H1 (cell line): ENCODE measurements around the gene ZNF541. TPM values are rescaled to one million over a fixed set of nuclear protein-coding genes. Genes with fewer than 3 reads are reported as not detected.

Source experiments
- CTCF ChIA-PET: fragments of 300-600 bp; sonication (Branson Sonifier 250); formaldehyde crosslinking; loops from one replicate; lab custom pipeline; 2021; ENCODE audit not compliant: partially characterized antibody; lab: Charles Lee
- POLR2A ChIA-PET: fragments of 300-600 bp; sonication (Branson Sonifier 250); formaldehyde crosslinking; loops from one replicate; lab custom pipeline; 2021; ENCODE audit warnings: inconsistent platforms; ENCODE audit not compliant: partially characterized antibody; lab: Charles Lee
- DNase-seq, 2 experiments: peaks; one replicate each; pipeline versions ENCODE4 v3.0.0 to v3.0.0-alpha.2; 2010 to 2022; ENCODE audit warnings: low spot score in 2 of 2, low read depth in 1 of 2, mixed read lengths in 1 of 2
- FAIRE-seq: peaks from 2 replicates; lab custom pipeline; 2011; peaks lifted over from hg19 to GRCh38; lab: Jason Lieb, UNC
- H2AFZ ChIP-seq: 2 replicates; pipeline ENCODE4 v1.8.1; 2012; ENCODE audit warnings: low read length, inconsistent platforms
- H2AK5ac ChIP-seq: 2 replicates; pipeline ENCODE4 v1.6.1; 2013; ENCODE audit warnings: low read depth, low read length
- H2BK120ac ChIP-seq: replicated peaks from 2 replicates; pipeline ENCODE3; 2013; ENCODE audit warnings: low read depth, low read length, inconsistent platforms
- H2BK12ac ChIP-seq: 2 replicates; pipeline ENCODE4 v1.6.1; 2013; ENCODE audit warnings: low read depth, low read length
- H2BK15ac ChIP-seq: 2 replicates; pipeline ENCODE4 v1.6.1; 2013; ENCODE audit warnings: low read length
- H2BK20ac ChIP-seq: 2 replicates; pipeline ENCODE4 v1.6.1; 2013; ENCODE audit warnings: low read length
- H2BK5ac ChIP-seq: 2 replicates; pipeline ENCODE4 v1.6.1; 2013; ENCODE audit warnings: low read depth, low read length
- H3K14ac ChIP-seq: 2 replicates; pipeline ENCODE4 v1.6.1; 2013; ENCODE audit warnings: inconsistent platforms; ENCODE audit not compliant: insufficient read length
- H3K18ac ChIP-seq: 2 replicates; pipeline ENCODE4 v1.6.1; 2013; ENCODE audit warnings: low read length; ENCODE audit errors: extremely low read depth
- H3K23ac ChIP-seq: 2 replicates; pipeline ENCODE4 v1.6.1; 2013; ENCODE audit warnings: inconsistent platforms; ENCODE audit not compliant: insufficient read length
- H3K23me2 ChIP-seq: 2 replicates; pipeline ENCODE4 v1.6.1; 2013; ENCODE audit warnings: low read depth, low read length
- H3K27ac ChIP-seq: 2 replicates; pipeline ENCODE4 v1.6.1; 2011; ENCODE audit warnings: low read depth, low read length, inconsistent platforms
- H3K27me3 ChIP-seq, 4 experiments: replicated peaks in 1 of 4; 1 replicate in 1 of 4; 2 replicates in 3 of 4; pipeline versions ENCODE4 v1.6.1 to v1.8.1; 2011 to 2013; ENCODE audit warnings: low read length in 3 of 4, mild to moderate bottlenecking in 3 of 4, inconsistent platforms in 2 of 4, mixed read lengths in 2 of 4, moderate library complexity in 1 of 4; ENCODE audit not compliant: control insufficient read depth in 3 of 4, insufficient read depth in 3 of 4; ENCODE audit errors: extremely low read depth in 1 of 4
- H3K36me3 ChIP-seq, 4 experiments: 2 replicates each; pipeline versions ENCODE4 v1.6.1 to v1.8.1; 2011 to 2013; ENCODE audit warnings: mild to moderate bottlenecking in 4 of 4, low read length in 3 of 4, moderate library complexity in 2 of 4, control low read depth in 1 of 4, inconsistent platforms in 1 of 4; ENCODE audit not compliant: insufficient read depth in 4 of 4, control insufficient read depth in 2 of 4
- H3K4ac ChIP-seq: replicated peaks from 2 replicates; pipeline ENCODE3; 2013; ENCODE audit warnings: low read length, low read depth, mixed read lengths, inconsistent platforms; ENCODE audit not compliant: insufficient read length
- H3K4me1 ChIP-seq, 4 experiments: replicated peaks in 1 of 4; 1 replicate in 1 of 4; 2 replicates in 3 of 4; pipeline versions ENCODE4 v1.6.1 to v1.8.1; 2011 to 2013; ENCODE audit warnings: low read length in 3 of 4, inconsistent platforms in 2 of 4, mixed read lengths in 1 of 4; ENCODE audit not compliant: insufficient read depth in 4 of 4, control insufficient read depth in 3 of 4
- H3K4me2 ChIP-seq, 2 experiments: 2 replicates each; pipeline versions ENCODE4 v1.6.1 to v1.8.1; 2011 to 2013; ENCODE audit warnings: low read depth in 2 of 2, low read length in 2 of 2, control low read depth in 1 of 2, inconsistent platforms in 1 of 2, mild to moderate bottlenecking in 1 of 2; ENCODE audit not compliant: insufficient read depth in 1 of 2
- H3K4me3 ChIP-seq, 4 experiments: fragments of 200-600, 300-600 bp in 1 of 4; sonication (generic), shearing (Covaris generic), sonication (Bioruptor Twin) in 1 of 4; 2 replicates each; pipeline versions ENCODE4 v1.5.1 to v1.8.1; 2011 to 2016; ENCODE audit warnings: low read length in 4 of 4, low read depth in 3 of 4, control low read depth in 2 of 4, inconsistent platforms in 2 of 4, mild to moderate bottlenecking in 2 of 4, mixed read lengths in 1 of 4, moderate library complexity in 1 of 4; ENCODE audit not compliant: insufficient read depth in 2 of 4; ENCODE audit errors: extremely low read depth in 1 of 4
- H3K56ac ChIP-seq: replicated peaks from 2 replicates; pipeline ENCODE3; 2013; ENCODE audit warnings: low read depth, mild to moderate bottlenecking, mixed read lengths, low read length, inconsistent platforms; ENCODE audit not compliant: insufficient read length
- H3K79me1 ChIP-seq: 2 replicates; pipeline ENCODE4 v1.6.1; 2013; ENCODE audit warnings: low read depth, low read length, control low read depth
- H3K79me2 ChIP-seq, 2 experiments: 2 replicates each; pipeline versions ENCODE4 v1.6.1 to v1.8.1; 2012 to 2013; ENCODE audit warnings: low read length in 2 of 2, mild to moderate bottlenecking in 2 of 2, inconsistent platforms in 1 of 2; ENCODE audit not compliant: insufficient read depth in 2 of 2, control insufficient read depth in 1 of 2
- H3K9ac ChIP-seq, 4 experiments: replicated peaks in 1 of 4; 1 replicate in 1 of 4; 2 replicates in 3 of 4; pipeline versions ENCODE4 v1.6.1 to v1.8.1; 2011 to 2013; ENCODE audit warnings: low read depth in 3 of 4, low read length in 3 of 4, control low read depth in 2 of 4, mild to moderate bottlenecking in 2 of 4, moderate library complexity in 2 of 4, inconsistent platforms in 1 of 4; ENCODE audit errors: extremely low read depth in 1 of 4
- H3K9me3 ChIP-seq, 2 experiments: 2 replicates each; pipeline versions ENCODE4 v1.6.1 to v1.8.1; 2012 to 2013; ENCODE audit warnings: mild to moderate bottlenecking in 2 of 2, moderate library complexity in 2 of 2, control low read depth in 1 of 2, inconsistent platforms in 1 of 2, low read depth in 1 of 2, low read length in 1 of 2, mixed read lengths in 1 of 2; ENCODE audit not compliant: insufficient read depth in 2 of 2
- H4K20me1 ChIP-seq, 2 experiments: replicated peaks in 1 of 2; 2 replicates each; pipeline versions ENCODE3 to v1.8.1; 2011 to 2013; ENCODE audit warnings: inconsistent platforms in 2 of 2, low read length in 2 of 2, mild to moderate bottlenecking in 1 of 2; ENCODE audit not compliant: insufficient read depth in 2 of 2, control insufficient read depth in 1 of 2
- H4K5ac ChIP-seq: 2 replicates; pipeline ENCODE4 v1.6.1; 2013; ENCODE audit warnings: low read length, low read depth, mixed read lengths, inconsistent platforms; ENCODE audit not compliant: insufficient read length
- H4K8ac ChIP-seq: 2 replicates; pipeline ENCODE4 v1.8.0; 2013; ENCODE audit warnings: mild to moderate bottlenecking, moderate library complexity, low read length, inconsistent platforms; ENCODE audit not compliant: insufficient read depth; ENCODE audit errors: extremely low read depth
- H4K91ac ChIP-seq: replicated peaks from 2 replicates; pipeline ENCODE3; 2013; ENCODE audit warnings: low read length, mixed read lengths, inconsistent platforms; ENCODE audit not compliant: insufficient read length
- FOSL1 ChIP-seq: IDR thresholded peaks from 2 replicates; pipeline ENCODE4 v1.6.1; 2011; ENCODE audit warnings: mild to moderate bottlenecking, low read depth, low read length, moderate library complexity; ENCODE audit not compliant: insufficient read depth
- PHF8 ChIP-seq: fragments of 200-600 bp; sonication (generic); conservative IDR thresholded peaks from 2 replicates; pipeline ENCODE4 v1.7.1; 2012; ENCODE audit warnings: low read depth, mild to moderate bottlenecking, inconsistent platforms, low read length, moderate library complexity
- SIN3A ChIP-seq, 2 experiments: IDR thresholded peaks in 1 of 2; conservative IDR thresholded peaks in 1 of 2; 2 replicates each; pipeline ENCODE4 v1.6.1; 2011 to 2012; ENCODE audit warnings: low read length in 2 of 2, improper control_type of control experiment in 1 of 2, low read depth in 1 of 2, mild to moderate bottlenecking in 1 of 2
- SP4 ChIP-seq: IDR thresholded peaks from 2 replicates; pipeline ENCODE4 v1.6.1; 2012; ENCODE audit warnings: low read length, inconsistent platforms
- TAF1 ChIP-seq: IDR thresholded peaks from 2 replicates; pipeline ENCODE4 v1.6.1; 2011; ENCODE audit warnings: mild to moderate bottlenecking, low read depth, low read length
- ZNF274 ChIP-seq: IDR thresholded peaks from 2 replicates; pipeline ENCODE4 v1.7.0; 2012; ENCODE audit warnings: low read length, borderline replicate concordance; ENCODE audit errors: extremely low read depth
- WGBS, 2 experiments: shearing (Covaris generic) in 1 of 2; methylation state at CpG; one replicate each; pipeline versions ENCODE4 v1.1.6 to v1.1.7; 2013 to 2015; ENCODE audit warnings: low lambda C conversion rate in 2 of 2, mixed read lengths in 2 of 2, inconsistent platforms in 1 of 2, low coverage in 1 of 2, missing lambda C conversion rate in 1 of 2; ENCODE audit not compliant: insufficient replicate concordance in 2 of 2, insufficient coverage in 1 of 2, insufficient read length in 1 of 2; ENCODE audit errors: extremely low coverage in 1 of 2, missing lambda C conversion rate in 1 of 2; 5-methylcytosine and 5-hydroxymethylcytosine counted together
- polyA plus RNA-seq, 7 experiments: library from polyadenylated mRNA; depleted of rRNA in 3 of 7; stranded (reverse) in 5 of 7; unstranded in 2 of 7; fragments of >200 nt in 5 of 7; fragments of 200-250 nt in 2 of 7; gene quantifications; 1 replicate in 5 of 7; 2 replicates in 1 of 7; 4 replicates in 1 of 7; pipeline versions ENCODE4 v1.2.1 to v1.2.3, GENCODE V29; 2011 to 2013; ENCODE audit warnings: missing spikeins in 2 of 7, mixed read lengths in 2 of 7
- total RNA-seq: library from RNA; stranded (reverse); fragmentation: NEBNext Ultra II Directional; extraction: Animal tissue kit (Norgen Biotek cat#: 25700); gene quantifications from 2 replicates; pipeline ENCODE4 v1.2.1, GENCODE V29; 2021

ZNF541 gene
- total and polyA plus RNA-seq, 2 of the 8 experiments (the other 6 are each of a cell fraction or from before 2014, with no cell fraction given), result 0.05 TPM; not detected in 1

DNA sequence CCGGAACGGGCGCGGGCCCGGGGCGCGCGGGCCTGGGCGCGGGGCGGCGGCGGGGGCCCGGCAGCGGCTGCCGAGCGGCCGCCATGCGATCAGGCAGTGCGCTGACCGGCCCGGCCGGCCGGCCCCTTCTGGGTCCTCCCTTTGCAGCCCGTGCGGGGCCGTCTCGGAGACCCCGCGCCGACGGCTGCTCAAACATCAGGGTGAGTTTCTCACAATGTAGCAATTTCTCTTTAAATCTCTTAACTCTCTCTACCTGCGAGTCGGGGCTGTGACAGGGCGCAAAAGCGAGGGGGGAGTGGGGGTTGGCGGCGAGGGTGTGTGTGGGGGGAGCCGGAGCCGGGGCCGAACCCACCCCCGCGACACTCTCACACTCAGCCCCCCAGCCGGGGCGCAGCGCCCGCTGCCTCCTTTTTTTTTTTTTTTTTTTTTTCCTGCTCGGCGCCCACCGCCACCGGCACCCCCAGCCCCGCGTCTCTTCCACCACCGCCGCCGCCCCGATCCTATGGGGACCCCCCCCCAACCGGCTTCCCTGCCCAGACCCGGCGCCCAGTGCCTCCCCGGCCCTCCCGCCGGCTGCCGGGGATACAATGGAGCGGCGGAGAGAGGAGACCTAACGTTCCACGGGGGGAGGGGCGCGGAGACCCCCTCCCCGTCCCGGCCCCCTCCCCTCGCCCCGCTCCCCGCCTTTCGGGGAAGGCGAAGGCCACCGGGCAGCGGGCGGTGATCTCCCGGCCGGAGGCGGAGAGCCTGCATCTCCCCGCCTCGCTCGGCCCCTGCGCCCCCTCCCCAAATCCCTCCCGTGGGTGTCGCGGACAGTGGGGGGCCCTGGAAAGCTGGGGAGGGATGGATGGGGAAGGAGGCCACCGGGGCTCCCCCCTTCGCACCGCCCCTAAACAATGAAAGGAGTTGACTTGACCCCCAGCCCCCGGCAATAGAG is 36.3 kb upstream of the ZNF541 start, which contains the start of gene BICRA:
BICRA (plus strand) TSS at position 166 of the 937 bp plus-strand sequence. CDS start 64,441 bp downstream, outside the sequence.
- peaks cover 3% of the 10 kb centered on the region for H3K23me2 ChIP-seq
- peak within 1 kb of the TSS; percentile 83 to 98 (median 87) for H3K4me3 ChIP-seq
- peak within 1 kb of the TSS; percentile 2 for H2BK120ac ChIP-seq
- peak within 1 kb of the TSS; percentile 67 for H3K27ac ChIP-seq
- TF ChIP-seq SP4, result peak; percentile 12; the same call in 1 of the 2 replicates
- TF ChIP-seq FOSL1, result no peak
- peak; percentile 62; the same call in 1 of the 2 replicates for TF ChIP-seq TAF1
- TF ChIP-seq PHF8, result peak; percentile 38; the same call in 1 of the 2 replicates
- TF ChIP-seq SIN3A (conservative IDR thresholded peaks at IDR 0.05 in 1 of 2, IDR thresholded peaks at IDR 0.05 in 1 of 2; ENCODE audit: low read depth in 1 of 2, low read length in 2 of 2), result peak in 1 of 2 experiments; percentile 50; a peak in 1 of 4 replicates
- no peak for TF ChIP-seq ZNF274
- H3K36me3 ChIP-seq, result no peaks in the 10 kb centered on the region; a peak in 1 of 8 replicates
- no peak within 1 kb of the TSS for H2AK5ac ChIP-seq
- WGBS, 2 experiments, result 1% methylated on average over 16 of the region's 94 CpGs; no CpG with 5 or more reads in 1 of the 2 experiments
- H3K18ac ChIP-seq, result peak within 1 kb of the TSS; percentile 97
- no peaks in the 10 kb centered on the region for H3K27me3 ChIP-seq
- peaks cover 13 to 31% (median 22%) of the 10 kb centered on the region in 4 experiments for H3K4me1 ChIP-seq
- H3K4ac ChIP-seq, result no peak within 1 kb of the TSS
- peaks cover 3 to 6% of the 10 kb centered on the region in 2 experiments for H4K20me1 ChIP-seq
- H3K4me2 ChIP-seq, result peak within 1 kb of the TSS; percentile 78 to 88
- FAIRE-seq (no peak), DNase-seq (peak in 1 of 2 experiments; percentile 88)
- H3K9me3 ChIP-seq, result no peaks in the 10 kb centered on the region
- CTCF ChIA-PET, result interaction anchor here (0.7 to 1.8 kb wide), 6 partner anchors 7 to 175 kb away, joined by 3 to 7 read pairs (median 4); no protein-coding TSS in a partner anchor
- peaks cover 18 to 51% of the 10 kb centered on the region in 2 experiments for H3K79me2 ChIP-seq
- peak within 1 kb of the TSS; percentile 79 to 87 (median 82) for H3K9ac ChIP-seq
- H4K91ac ChIP-seq, result peak within 1 kb of the TSS; percentile 85
- H3K14ac ChIP-seq, result no peak within 1 kb of the TSS
- POLR2A ChIA-PET, result interaction anchor here (1.0 to 6.1 kb wide), 4 partner anchors 9 to 181 kb away, joined by 3 to 59 read pairs (median 34); no protein-coding TSS in a partner anchor
- no peak within 1 kb of the TSS for H3K23ac ChIP-seq
- H4K5ac ChIP-seq, result peak within 1 kb of the TSS; percentile 95
- peak within 1 kb of the TSS; percentile 66; the same call in 1 of the 2 replicates for H4K8ac ChIP-seq
- H3K56ac ChIP-seq, result peak within 1 kb of the TSS; percentile 34
- H3K79me1 ChIP-seq, result peaks cover 12% of the 10 kb centered on the region
- H2BK20ac ChIP-seq, result no peak within 1 kb of the TSS
- peak within 1 kb of the TSS; percentile 86; the same call in 1 of the 2 replicates for H2BK5ac ChIP-seq
- no peak within 1 kb of the TSS for H2BK15ac ChIP-seq
- no peak within 1 kb of the TSS for H2AFZ ChIP-seq
- no peak within 1 kb of the TSS for H2BK12ac ChIP-seq
